ENCODE results near the gene ATXN2L. TPM values are rescaled to one million over a fixed set of nuclear protein-coding genes. Genes with fewer than 3 reads are reported as not detected.

ATXN2L gene
- total RNA-seq, 1 donor from 2014 or later, result 162 TPM

Other genes with a start within 250 kb of the ATXN2L start
- gene SULT1A2, start 225.9 kb upstream of the ATXN2L start, total RNA-seq, result 2.9 TPM
- 20.6 TPM for gene SULT1A1, start 213.0 kb upstream of the ATXN2L start, total RNA-seq
- 4.4 TPM for gene NPIPB8, start 184.9 kb upstream of the ATXN2L start, total RNA-seq
- gene EIF3C, start 111.5 kb upstream of the ATXN2L start, total RNA-seq, result 435 TPM
- gene NPIPB9, start 71.2 kb upstream of the ATXN2L start, total RNA-seq, result 5.8 TPM
- 150 TPM for gene TUFM, start 23.3 kb downstream of the ATXN2L start, total RNA-seq
- gene SH2B1, start 40.8 kb downstream of the ATXN2L start, total RNA-seq, result 55.5 TPM
- gene ATP2A1, start 55.5 kb downstream of the ATXN2L start, total RNA-seq, result 0.75 TPM
- gene RABEP2, start 102.2 kb downstream of the ATXN2L start, total RNA-seq, result 26.5 TPM
- gene CD19, start 109.0 kb downstream of the ATXN2L start, total RNA-seq, result not detected
- gene NFATC2IP, start 127.9 kb downstream of the ATXN2L start, total RNA-seq, result 43.2 TPM
- gene SPNS1, start 151.8 kb downstream of the ATXN2L start, total RNA-seq, result 23.9 TPM
- gene LAT, start 162.1 kb downstream of the ATXN2L start, total RNA-seq, result 11.9 TPM